ENCODE results near the gene TMEM229B. TPM values are rescaled to one million over a fixed set of nuclear protein-coding genes. Genes with fewer than 3 reads are reported as not detected.

Gene TMEM229B
- total RNA-seq (2014; rRNA removed; shearing (Covaris generic)): 0.07 and 0.20 TPM in 2 replicates
- polyA plus RNA-seq (2014; cell fraction: nucleus; rRNA removed): not detected in 2 replicates

DNA sequence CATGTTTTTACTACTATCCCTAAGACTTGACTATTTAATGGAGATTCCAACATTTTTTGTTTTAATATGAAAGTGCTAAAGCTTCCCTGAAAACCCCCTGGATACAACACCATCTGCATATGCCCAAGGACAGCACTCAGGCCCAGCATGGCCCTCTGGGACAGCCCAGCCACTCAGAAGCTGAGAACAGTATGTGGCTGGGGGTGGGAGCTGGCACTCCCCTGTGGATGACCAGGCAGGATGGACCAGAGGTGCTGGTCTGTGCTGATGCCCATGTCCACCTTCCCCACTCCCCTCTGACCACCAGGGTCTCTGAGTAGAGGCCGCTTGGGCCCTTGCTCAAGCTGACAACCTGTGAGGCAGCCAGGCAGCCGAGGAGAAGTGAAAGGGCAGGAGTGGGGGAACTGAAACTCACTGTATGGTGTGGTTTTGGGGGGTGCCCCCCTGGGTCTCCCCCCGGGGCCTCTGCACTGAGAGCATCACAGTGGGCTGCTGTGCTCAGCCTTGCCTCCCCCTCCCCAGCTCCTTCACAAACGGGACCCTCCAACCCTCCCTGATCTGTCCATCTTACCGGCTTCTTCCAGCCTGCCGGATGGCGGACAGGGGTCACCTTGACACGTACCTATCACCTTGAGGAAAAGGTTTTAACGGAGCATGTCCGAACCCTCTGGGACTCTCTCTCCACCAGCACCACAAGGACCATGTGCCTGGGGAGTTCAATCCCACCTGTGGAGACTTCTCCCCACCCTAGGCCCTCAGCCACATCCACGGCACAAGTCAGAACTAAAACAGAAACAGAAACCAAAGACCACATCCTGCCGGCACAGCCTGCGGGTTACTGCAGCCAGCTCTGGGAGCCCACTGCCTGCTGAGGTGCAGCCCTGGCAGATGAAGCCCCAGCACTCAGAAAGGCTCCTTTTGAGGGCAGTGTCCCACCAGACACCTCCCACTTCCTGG is at the start of gene TMEM229B:
Gene TMEM229B (minus strand): TSS at position 785 of the 957 bp plus-strand sequence. CDS start 14,798 bp downstream, outside the sequence.
- DNase-seq (ENCODE audit: extremely low read depth, low read depth): no peak

DNA sequence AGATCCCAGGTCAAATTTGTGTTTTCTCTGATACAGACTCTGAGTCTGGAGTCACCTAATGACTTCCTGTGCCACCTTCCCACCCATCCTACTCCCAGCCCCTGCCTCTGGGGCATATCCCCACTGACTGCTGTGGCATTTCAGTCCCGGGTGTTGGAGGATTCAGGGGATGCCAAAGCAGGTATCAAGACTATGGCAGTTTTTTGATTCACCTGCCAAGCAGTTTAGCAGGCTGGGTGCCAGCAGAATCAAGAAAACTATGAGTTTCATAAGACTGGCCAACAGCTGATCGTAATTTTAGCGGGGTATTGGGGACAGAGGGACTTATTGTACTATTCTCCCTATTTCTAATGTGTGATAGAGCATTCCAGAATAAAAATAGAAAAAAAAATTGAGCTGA is 49.2 kb upstream of the TMEM229B start:
- DNase-seq (ENCODE audit: extremely low read depth, low read depth): no peak

DNA sequence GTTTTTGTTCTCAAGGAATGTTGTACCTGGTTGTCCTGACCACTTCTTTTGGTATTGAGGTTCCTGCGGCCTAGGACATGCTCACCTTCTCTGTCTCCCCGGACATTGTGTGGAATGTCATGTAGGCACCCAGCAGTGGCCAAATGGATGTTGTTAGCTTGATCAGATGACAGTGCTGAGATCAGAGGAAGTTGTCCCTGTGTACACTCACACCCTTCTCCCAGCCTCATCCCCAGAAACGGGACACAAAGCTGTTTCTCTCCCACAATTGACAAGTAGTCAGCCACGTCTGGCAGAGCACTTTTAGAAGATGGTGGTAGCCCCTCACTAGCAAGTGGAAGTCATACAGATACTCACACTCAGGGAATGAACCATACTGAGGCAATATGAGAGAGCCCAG is 47.6 kb upstream of the TMEM229B start:
- no peak for DNase-seq (ENCODE audit: extremely low read depth, low read depth)

DNA sequence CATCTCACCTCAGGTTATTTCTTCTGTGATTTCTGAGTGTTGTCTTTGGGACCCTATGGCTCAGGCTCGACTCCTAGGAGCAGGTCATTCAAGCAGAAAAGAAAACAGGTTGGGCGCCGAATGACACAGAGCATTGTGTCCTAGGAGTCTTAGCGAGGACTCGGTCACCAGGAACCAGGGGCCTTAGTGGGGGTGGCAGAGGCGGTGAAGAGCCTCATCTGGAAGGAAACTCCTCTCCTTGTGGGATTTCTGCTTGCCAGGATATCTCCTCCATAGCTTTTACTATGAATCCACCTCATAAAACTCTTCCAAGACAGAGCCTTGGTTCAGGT is 45.2 kb upstream of the TMEM229B start:
- DNase-seq (ENCODE audit: extremely low read depth, low read depth): no peak

DNA sequence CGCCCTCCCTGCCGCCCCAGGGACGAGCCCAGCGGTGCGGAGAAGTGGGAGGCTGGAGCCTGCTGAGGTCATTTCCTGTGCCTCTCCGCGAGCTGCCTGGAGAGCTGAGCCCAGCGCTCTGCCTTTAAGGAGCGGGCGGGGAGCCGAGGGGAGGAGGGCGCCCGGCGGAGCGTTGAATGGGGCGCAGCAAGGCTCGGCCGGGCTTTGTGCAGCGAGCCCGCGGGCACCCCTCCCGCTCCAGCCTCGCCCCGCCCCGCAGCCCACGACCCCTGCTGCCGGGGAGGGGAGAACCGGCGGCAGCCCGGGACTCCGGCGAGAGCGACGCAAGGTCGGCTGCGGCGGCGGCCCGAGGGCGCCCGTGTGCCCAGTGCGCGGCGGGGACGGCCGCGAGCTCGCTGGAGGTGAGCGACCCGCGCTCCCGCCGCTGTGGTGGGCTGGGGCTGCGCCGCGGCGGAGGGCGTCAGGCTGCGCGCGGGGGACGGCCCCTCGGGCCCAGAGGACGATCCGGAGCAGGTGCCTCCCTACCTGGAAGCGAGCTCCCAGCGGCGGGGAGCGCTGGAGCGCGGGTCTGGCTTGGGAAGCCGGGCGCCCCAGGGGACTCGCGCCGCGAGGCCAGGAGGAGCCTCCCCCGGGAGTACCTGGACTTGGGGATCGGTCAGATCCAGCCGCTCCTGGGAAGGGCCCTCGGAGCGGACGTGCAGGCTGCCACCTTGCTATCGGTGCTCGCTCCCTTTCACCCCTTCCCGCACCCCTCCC is 44.7 kb upstream of the TMEM229B start, which contains the start of gene PLEKHH1:
Gene PLEKHH1 (plus strand): TSS at position 293 of the 756 bp plus-strand sequence. CDS start 8,578 bp downstream, outside the sequence.
- DNase-seq (ENCODE audit: extremely low read depth, low read depth): peak; percentile 80

DNA sequence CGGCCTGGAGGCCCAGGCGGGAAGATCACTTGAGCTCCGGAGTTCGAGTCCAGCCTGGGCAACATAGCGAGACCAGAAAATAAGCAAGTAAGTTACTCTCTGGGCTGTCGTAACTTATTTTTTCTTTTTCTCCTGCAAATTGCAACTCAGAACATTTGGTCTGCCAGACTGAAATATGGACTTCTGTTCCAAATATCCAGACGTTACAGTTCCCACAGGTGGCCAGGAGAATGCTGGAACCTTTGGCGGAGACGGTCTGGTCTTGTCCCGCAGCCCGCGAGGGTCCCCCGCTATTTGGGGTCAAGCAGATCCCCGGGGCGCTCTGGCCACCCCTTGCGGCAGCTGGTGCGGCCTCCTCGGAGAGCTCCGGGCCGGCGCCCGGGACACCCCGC is 44.1 kb upstream of the TMEM229B start:
- no peak for DNase-seq (ENCODE audit: extremely low read depth, low read depth)

DNA sequence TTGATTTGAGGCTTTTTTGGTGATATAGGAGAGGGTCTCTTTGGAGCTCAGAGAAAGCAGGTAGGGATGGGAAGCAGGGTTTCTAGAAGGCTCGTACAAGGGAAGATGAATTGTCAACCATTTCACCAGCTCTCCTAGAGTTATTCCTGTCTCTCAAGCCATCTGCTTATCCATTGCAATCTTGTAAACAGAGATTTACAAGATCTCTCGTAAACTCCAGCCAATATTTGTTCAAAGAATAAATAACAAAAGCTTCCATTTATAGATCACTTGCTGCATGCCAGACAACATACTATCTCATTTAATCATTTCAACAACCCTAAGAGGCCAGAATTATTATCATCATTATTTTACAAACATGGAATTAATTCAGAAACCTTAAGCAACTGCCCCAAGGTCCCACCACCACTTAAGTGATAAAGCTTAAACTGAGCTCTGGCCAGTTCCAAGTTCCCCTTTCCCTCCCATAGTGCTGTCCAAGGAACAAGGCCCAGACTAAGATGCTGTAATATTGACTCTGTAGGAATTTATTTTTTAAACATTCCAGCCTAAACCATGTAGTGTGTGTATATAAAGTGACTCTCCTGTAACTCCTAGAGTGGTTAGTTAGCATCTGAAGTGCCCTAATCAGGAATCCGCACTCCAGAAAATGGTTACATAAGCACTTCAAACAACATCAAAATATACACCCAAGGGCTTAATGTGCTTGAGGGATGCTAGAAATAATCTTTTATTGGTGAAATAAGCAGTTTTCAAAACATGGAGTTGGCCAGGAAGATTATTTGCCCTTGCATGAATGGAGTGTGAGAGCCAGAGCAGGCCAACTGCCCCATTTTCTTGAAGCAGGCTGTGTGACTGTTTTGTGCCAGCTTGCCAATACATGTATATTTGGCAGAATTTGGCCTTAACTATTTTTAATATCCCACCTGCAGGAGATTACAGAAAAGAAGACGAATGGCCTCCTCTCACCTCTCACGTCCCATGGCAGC is 41.7 kb upstream of the TMEM229B start:
- no peak for DNase-seq (ENCODE audit: extremely low read depth, low read depth)

DNA sequence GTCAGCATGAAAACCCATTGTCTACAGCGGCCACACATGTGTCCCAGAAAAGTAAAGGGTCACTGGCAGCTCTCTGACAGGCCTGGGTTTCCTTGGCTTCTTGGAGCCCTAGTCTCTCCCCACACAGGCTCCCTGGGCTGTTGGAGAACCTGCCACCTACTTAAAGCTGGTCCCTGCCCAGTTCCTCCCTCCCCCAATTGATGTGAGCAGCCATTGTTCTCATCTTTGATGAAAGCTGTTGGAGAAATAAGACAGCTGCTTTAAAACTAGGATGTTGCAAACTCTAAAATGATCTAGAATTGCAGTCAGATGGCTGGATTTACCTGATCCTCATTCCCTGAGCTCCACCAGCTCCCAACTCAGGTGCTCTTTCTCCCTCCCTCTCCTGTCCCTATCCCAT is 39.8 kb upstream of the TMEM229B start:
- no peak for DNase-seq (ENCODE audit: extremely low read depth, low read depth)

DNA sequence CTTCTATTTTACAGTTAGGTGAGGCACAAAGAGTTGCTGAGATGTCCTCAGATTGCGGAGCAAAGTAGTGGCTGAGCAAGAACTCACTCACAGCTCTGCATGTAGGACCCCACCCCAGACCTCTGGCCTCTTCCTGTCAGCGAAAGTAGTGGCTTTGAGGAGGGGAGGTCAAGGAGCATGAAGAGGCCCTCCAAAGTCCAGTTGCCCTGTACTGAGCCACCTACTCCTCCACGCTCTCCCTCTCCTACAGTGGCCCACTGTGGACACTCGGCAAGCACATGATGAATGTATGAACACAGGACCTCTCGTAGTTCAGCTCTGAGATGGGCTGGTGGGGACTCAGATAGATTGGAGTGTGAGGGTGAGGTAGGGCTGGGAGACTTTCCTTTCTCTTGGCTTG is 39.2 kb upstream of the TMEM229B start:
- no peak for DNase-seq (ENCODE audit: extremely low read depth, low read depth)

DNA sequence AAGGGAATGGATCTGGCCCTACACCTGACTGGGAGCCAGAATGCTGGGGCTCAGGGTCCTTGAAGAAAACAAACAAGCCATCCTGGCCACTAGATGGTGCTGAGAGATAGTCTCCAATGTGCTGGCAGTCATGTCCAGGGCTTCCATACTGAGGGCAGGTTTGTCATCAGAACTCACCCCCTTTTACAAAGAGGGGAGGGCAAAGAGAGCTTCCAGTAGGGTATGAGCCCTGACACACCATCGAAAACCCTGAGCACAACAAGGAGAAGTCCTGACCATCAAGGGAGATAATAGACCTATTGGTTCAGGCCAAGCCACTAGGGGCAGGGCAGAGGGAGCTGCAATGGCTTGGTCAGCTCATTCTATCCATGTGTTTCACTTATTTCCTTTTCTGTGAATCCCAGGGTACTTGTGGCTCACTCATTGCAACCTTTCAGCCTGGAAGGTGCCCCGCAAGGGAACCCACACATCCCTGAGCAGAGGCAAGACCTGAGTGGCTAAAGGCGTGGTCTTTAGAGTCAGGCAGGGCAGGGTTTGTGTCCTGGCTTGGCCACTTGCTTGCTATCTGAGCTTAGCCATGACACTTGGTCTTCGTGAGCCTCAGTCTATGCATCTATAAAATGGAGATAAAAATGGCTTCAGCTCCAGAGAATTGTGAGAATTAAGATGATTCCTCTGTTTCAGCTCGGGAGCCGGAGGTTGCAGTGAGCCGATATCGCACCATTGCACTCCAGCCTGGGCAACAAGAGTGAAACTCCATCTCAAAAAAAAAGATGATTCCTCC is 38.3 kb upstream of the TMEM229B start:
- peak; percentile 54 for DNase-seq (ENCODE audit: extremely low read depth, low read depth)

DNA sequence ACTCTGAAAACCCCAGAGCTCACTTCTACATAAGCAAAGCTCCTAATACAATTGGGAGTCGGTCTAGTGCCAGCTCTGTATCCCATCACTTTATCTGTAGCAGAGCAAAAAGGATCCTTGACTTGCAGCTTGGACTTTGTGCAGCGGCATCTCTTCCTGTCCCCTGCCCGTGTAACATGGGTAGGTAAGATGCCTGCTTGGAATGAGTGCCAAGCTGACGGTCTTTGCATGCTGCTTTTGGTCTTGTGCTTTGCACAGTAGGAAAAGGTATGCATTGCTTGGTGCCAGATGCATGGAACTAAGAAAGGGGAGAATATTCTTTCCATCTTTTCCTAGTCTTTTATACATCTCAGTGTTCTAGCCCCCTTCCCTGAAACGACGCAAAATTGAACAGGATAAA is 37.7 kb upstream of the TMEM229B start:
- no peak for DNase-seq (ENCODE audit: extremely low read depth, low read depth)

DNA sequence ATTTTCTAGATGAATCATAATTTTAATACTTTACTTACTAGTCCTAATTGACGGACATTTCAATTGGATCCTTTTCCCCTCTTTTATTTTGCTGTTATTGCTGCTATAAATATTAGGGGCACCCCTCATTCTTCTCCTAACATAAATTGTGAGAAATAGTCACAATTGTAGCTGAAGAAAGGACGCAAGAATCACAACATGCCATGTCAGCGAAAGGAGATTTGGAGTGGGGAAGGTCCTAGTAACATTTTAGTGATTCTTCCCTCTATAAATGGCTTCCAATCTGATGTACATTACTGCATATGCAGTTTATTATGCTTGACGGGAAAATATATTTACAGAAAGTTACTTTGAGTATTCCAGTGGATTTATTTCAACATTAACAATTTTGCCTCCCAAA is 36.9 kb upstream of the TMEM229B start:
- DNase-seq (ENCODE audit: extremely low read depth, low read depth): no peak

DNA sequence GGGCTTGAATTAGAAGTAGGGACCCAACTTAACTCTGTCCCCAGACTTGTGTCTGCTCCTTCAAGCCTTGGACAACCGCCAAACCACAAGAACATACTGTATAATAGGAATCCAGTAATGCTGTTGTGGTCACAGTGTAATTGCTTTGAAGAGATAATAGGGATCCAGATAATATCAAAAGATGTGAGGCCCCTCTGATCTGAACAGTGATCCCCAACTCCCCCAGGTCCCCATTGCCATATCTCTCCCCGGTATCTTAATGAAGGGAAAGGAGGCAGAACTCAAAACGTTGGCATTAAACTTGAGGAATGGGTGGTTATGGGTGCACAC is 36.1 kb upstream of the TMEM229B start:
- DNase-seq (ENCODE audit: extremely low read depth, low read depth): no peak

DNA sequence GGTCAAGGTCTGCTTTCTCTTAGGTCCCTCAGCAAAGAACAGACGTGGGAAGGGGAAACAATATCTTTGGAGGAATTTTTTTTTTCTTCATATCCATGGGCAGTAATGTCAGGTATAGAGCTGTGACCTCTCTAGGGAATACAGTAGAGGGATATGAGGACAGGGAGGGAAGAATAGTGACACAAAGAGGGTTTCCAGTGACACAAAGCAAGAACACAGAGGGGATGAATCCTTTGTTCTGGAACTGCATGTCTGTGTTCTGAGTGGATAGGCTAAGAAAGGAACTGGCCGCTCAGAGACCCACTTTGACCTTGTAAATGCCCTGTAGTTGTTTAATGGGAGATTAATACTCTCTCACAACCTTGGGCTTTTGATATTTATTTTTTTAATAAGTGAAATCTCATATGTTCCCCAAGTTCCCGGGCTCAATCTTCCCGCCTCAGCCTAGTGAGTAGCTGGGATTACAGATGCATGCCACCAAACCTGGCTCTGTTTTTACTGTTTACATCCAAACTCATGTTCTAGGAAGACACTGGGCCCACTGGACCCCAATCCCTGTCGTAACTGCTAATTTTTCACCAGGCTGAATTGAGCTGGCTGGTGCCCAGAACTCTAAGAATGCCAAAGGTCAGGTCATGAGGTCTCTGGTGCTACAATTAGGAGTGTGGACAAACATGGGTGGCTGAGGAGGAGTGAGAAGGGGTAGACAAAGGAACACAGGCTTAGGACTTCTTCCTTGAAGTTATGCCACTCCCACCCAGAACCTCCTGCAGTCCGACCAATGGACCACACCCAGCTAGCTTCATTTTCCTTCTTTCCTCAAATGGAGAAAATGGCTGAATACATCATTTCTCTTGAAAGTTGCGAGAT is 35.5 kb upstream of the TMEM229B start:
- no peak for DNase-seq (ENCODE audit: extremely low read depth, low read depth)

DNA sequence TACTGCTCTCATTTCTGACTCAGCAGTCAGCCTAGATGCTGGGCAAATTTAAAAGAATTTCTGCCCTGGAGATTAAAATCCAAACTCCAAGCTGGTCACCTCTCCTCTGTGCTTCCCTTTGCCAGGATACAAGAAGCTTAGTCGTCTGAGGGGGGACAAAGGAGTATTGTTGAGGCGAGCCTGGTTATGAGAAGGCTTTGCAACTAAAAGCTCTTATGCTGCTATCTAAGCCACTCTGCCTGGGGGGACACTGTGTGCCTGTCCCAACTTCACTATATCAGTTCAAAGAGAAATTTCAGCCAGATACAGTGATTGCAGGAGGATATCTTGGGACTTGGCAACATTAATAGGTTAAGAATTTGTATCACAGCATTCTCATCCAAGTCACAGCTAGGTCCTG is 33.7 kb upstream of the TMEM229B start:
- DNase-seq (ENCODE audit: extremely low read depth, low read depth): no peak

DNA sequence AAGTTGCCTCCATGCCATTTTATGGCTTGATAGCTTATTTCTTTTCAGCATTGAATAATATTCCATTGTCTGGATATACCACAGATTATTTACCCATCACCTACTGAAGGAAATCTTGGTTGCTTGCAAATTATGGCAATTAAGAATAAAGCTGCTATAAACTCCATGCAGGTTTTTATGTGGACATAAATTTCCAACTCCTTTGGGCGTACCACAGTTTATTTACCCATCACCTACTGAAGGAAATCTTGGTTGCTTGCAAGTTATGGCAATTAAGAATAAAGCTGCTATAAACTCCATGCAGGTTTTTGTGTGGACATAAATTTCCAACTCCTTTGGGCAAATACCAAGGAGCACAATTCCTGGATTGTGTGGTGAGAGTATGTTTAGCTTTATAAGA is 32.0 kb upstream of the TMEM229B start:
- DNase-seq (ENCODE audit: extremely low read depth, low read depth): no peak

DNA sequence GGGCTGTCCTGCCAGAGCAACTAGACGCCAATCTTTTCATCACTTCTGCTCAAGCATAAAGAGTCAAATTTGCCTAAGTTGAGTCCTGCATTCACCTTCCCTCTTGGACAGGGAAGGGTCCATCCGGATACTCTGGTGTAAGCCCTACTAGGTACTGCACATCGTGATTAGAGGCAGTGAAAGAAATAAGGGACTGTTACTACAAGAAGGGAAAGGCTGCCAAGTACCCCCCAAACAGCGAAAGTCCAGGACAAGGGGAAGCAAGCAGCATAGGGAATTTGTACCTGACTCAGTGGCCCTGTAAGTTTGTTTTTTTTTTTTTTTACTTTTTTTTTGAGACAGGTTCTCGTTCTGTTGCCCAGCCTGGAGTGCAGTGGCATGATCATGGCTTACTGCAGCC is 30.9 kb upstream of the TMEM229B start:
- no peak for DNase-seq (ENCODE audit: extremely low read depth, low read depth)

DNA sequence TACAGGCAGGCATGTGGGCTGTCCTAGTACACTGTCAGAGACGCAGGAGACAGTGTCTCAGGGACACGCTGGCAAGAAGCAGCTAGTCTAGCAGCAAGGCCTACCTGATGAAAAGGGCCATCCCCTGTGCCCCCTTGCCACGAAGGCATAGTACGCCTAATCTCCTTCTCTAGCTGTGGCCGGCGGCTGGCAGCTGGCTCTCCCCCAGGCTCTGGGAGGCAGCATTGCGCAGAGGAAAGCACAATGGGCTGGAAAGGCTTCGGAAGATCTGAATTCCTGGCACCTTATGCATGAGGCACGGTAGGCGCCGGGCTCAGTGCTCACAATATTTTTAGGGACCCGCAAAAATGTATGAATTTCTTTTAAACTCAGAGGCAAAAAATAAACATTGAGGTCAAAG is 28.6 kb upstream of the TMEM229B start:
- no peak for DNase-seq (ENCODE audit: extremely low read depth, low read depth)

DNA sequence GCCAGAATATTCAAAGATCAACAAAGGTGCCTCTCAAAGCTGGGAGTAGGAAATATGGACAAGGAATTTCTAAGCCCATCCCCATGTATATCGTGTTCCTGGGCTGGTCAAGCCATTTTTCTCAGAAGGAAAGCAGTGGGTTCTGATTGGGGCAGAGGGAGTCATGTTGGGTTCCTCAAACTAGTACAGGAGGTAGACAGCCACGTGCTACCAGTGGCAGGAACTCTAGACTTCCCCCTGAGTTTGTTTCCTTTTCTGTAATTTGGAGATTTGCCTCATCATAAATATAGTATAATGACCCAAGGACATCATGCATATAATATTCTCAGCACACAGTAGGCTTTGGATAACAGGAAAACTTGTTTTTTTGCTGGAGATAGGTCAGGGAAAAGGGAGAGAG is 28.2 kb upstream of the TMEM229B start:
- no peak for DNase-seq (ENCODE audit: extremely low read depth, low read depth)

All from NCI-H460 (cell line).